AG10803 (cell line): ENCODE data around the gene DEPDC5.
A peak's percentile ranks its signal among the peaks of the same experiment; 100 is the strongest.

Source experiments
- DNase-seq: peaks from one replicate; pipeline ENCODE4 v3.0.0; 2010; ENCODE audit warnings: low read depth
- H3K4me3 ChIP-seq: 2 replicates; pipeline ENCODE4 v1.5.1; 2011; ENCODE audit warnings: mild to moderate bottlenecking, low read length, control low read depth
- TF ChIP-seq, protein P1 (sequence below): conservative IDR thresholded peaks from 2 replicates; pipeline ENCODE4 v1.5.1; 2011; ENCODE audit warnings: mild to moderate bottlenecking, low read length, control low read depth, inconsistent platforms

DEPDC5 gene

DNA sequence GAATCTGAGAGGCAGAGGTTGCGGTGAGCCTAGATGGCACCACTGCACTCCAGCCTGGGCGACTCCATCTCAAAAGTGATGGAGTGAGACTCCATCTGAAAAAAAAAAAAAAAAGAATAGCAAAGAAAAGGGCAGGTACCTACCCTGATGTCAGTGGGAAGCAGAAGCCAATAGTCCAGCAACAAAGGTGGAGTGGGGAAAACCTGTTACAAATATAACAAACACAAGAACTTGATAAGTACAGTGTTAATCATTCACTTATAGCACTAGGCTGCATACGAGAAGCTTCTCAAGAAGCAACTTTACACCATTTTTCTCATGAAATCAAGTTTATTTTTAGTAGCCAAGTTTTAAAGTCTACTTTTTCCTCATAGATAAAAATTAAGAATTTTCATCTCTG, 128.0 kb downstream of the DEPDC5 start:
- no peak overlapping the region for H3K4me3 ChIP-seq
- DNase-seq = no peak
- TF ChIP-seq, protein P1, sequence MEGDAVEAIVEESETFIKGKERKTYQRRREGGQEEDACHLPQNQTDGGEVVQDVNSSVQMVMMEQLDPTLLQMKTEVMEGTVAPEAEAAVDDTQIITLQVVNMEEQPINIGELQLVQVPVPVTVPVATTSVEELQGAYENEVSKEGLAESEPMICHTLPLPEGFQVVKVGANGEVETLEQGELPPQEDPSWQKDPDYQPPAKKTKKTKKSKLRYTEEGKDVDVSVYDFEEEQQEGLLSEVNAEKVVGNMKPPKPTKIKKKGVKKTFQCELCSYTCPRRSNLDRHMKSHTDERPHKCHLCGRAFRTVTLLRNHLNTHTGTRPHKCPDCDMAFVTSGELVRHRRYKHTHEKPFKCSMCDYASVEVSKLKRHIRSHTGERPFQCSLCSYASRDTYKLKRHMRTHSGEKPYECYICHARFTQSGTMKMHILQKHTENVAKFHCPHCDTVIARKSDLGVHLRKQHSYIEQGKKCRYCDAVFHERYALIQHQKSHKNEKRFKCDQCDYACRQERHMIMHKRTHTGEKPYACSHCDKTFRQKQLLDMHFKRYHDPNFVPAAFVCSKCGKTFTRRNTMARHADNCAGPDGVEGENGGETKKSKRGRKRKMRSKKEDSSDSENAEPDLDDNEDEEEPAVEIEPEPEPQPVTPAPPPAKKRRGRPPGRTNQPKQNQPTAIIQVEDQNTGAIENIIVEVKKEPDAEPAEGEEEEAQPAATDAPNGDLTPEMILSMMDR = no peak

DNA sequence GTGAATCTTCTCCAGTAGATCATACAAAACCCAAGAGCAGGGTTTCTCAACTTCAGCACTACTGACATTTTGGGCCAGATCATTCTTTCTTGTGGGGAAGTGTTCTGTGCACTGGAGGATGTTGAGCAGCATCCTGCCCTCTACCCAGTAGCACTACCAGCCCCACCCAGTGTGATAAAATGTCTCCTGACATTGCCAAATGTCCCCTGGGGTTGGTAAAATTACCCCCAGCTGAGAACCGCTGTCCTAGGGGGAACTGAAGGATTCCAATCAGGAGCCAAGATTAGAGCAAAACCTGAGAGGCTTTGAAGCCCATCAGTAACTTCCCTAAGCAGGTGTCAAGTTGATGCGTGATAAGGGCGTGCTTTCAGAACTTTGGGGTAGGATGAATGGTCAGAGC, 129.2 kb downstream of the DEPDC5 start:
- DNase-seq = no peak
- no peak overlapping the region for H3K4me3 ChIP-seq
- TF ChIP-seq, protein P1 = no peak

DNA sequence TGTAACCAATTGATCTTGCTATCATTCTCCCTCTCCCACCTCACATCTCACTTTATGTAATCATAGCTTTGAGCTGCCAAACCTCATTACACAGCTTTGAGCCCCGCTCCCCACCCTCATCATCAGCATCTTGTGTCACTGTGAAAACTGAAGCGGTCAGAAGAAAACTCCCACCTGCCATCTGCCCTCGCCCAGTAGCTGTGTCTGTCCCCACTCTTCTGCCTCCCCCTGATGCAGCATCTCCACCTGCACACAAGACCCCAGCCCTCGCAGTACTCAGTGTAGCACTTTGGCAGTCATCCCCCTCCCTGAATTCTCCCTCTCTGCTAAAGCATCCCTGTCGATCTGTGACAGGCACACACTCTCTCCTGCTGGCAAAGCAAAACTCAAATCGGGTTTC, 130.2 kb downstream of the DEPDC5 start:
- TF ChIP-seq, protein P1 = no peak
- H3K4me3 ChIP-seq = no peak overlapping the region
- DNase-seq = no peak

DNA sequence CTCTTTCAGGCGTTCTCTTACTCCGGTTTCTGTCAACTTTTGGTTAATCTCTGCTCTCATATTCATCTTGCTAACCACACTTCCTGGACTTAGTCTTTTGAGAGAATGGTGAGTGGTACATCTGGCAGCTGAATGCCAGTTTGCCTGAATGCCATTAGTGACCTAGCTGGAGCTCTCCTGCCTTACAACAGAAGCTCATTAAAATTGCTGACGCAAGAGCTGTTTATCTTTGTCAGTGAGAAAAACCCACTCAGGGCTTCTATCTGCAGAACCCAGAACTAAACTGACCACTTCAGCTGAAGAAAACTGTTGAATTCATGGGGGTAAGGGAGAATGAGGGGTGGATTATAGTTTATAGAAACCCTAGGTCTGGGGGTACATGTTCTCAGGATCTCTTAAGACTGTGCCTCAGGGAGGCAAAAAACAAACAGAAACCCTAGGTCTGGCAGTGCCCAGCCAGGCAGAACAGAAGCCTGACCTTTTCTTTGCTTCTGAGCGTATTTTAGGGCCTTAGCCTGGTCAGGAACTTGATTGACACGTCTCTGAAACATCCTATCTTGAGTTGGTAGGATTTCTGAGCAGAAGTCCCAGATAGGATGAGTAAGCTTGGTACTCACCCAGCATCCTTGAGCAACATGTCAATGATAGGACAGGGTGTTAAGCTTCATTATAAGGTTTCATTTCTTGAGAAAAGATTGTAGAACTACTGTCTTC, 137.7 kb downstream of the DEPDC5 start:
- TF ChIP-seq, protein P1 = no peak
- DNase-seq = peak; percentile 57
- H3K4me3 ChIP-seq = no peak overlapping the region

DNA sequence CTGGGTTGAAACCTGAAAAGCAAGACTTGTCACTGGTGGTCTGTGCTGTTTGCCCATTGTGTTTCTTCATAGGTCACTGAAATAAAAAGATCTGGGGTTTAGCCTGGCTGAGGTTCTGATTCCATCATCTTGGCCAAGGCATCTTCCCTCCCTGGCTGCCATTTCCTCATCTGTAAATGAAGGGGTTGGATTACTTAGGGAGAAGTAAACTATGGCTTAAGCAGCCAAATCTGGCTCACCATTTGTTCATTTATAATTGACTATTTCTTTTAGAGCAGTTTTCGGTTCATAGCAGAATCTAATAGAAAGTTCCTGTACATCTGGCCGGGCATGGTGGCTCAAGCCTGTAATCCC, 138.2 kb downstream of the DEPDC5 start:
- TF ChIP-seq, protein P1 = no peak
- no peak overlapping the region for H3K4me3 ChIP-seq
- no peak for DNase-seq

DNA sequence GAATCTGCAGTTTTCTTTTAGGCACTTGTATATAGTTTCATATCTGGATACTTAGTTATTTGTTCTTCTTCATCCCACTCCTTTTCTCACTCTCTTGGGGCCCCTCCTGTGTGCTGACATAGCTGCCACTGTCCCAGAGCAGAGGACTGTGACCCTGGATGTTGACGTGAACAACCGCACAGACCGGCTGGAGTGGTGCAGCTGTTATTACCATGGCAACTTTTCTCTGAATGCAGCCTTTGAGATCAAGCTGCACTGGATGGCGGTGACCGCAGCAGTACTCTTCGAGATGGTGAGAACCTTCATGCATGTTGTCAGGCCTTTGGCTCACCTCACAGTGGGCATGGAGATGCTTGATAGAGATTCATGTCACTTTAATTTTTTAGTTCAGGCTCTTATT, 139.6 kb downstream of the DEPDC5 start:
- no peak overlapping the region for H3K4me3 ChIP-seq
- TF ChIP-seq, protein P1 = no peak
- DNase-seq = no peak

DNA sequence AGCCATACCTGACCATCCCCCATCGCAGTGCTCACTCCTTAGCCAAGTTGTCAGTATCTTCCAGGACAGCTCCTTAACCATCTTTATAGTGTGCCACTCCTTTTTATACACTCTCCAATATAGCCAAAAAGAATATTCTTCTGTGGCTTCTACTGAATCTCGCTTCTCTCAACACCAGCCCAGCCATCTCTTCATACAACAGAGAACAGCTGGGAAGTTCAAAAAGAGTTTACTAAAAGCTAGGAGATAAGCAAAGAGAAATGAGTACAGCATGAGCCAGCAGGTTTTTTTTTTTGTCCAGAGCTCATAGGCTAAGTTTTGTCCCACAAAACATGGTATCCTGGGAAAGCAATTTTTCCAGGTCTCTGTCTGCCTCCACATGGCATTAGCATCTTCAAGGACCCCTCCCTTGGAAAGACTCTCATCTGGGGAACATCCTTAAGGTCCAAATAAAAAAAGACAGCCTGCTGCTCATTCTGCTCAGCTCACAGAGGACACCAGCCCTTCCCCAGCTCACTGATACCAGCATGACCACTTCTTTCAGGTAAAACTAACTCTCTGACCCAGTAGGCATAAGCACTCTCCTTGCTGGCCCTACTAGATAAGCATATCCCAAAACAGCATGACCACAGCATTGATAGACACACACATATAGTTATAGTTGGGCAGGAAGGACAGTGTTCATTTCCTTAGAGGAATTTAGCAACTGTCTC, 141.7 kb downstream of the DEPDC5 start:
- no peak overlapping the region for H3K4me3 ChIP-seq

More for the DNA sequence above, 141.7 kb downstream of the DEPDC5 start:
- no peak for DNase-seq
- TF ChIP-seq, protein P1 = no peak
